SK-N-SH (cell line): ENCODE measurements around the gene ACIN1.

Experiments used
- EP300 ChIP-seq, 2 experiments: IDR thresholded peaks; 2 replicates each; pipeline versions ENCODE4 v1.4.0 to v1.6.1; 2012; ENCODE audit warnings: borderline replicate concordance in 1 of 2, low read depth in 1 of 2, low read length in 1 of 2
- FOSL2 ChIP-seq: IDR thresholded peaks from 2 replicates; pipeline ENCODE4 v1.4.0; 2012; ENCODE audit warnings: low read depth, mild to moderate bottlenecking, moderate library complexity, borderline replicate concordance
- FOXJ3 ChIP-seq: sonication (generic); formaldehyde crosslinking; IDR thresholded peaks from 2 replicates; pipeline ENCODE4 v1.5.1; 2020; ENCODE audit warnings: mild to moderate bottlenecking, missing genetic modification reagents
- JUND ChIP-seq: IDR thresholded peaks from 2 replicates; pipeline ENCODE4 v1.4.0; 2012
- SIN3A ChIP-seq: IDR thresholded peaks from 2 replicates; pipeline ENCODE4 v1.6.1; 2012; ENCODE audit warnings: low read depth, mild to moderate bottlenecking, low read length, moderate library complexity, borderline replicate concordance
- SMC3 ChIP-seq: IDR thresholded peaks from 2 replicates; pipeline ENCODE4 v1.6.1; 2012; ENCODE audit warnings: low read depth, low read length, improper control_type of control experiment

DNA sequence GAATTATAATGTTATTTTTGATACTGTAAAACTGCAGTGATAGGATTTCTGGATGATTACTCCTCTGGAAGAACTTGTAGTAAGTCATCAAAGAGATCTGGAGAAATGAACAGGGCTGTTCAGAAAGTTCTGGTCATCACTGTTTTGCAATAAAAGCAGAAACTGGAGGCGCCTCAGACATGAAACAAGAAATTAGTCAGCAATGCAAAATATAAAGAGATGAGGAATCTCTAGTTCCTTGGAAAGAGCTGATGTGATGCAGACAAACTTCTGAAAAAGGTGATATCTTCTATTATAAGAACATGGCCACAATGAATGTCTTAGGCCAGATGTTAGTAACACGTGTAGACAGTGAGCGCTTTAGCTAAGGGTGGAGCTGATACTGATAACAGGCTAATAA, 9.5 kb downstream of the ACIN1 start:
- no peak for TF ChIP-seq SIN3A
- TF ChIP-seq FOSL2, result no peak
- TF ChIP-seq SMC3, result no peak
- TF ChIP-seq FOXJ3 (CRISPR knock-in tag), result no peak
- TF ChIP-seq JUND, result no peak
- no peak for TF ChIP-seq EP300 (IDR thresholded peaks at IDR 0.05; ENCODE audit: borderline replicate concordance in 1 of 2, low read depth in 1 of 2, low read length in 1 of 2)
